Activated CD4-positive, alpha-beta T cell treated with anti-CD3 and anti-CD28 coated beads, Interleukin-2, amount 50 U/mL, for 48 hours (primary cell): ENCODE measurements around the gene TMC3.

Source experiments
- DNase-seq, 2 experiments: peaks; one replicate each; pipeline ENCODE4 v3.0.0-alpha.2; 2020

TMC3 gene

GRCh38 chr15:81316267-81316666 is 57.7 kb downstream of the TMC3 start:
- DNase-seq: no peak

GRCh38 chr15:81315452-81316175 is 58.4 kb downstream of the TMC3 start:
- DNase-seq: no peak

GRCh38 chr15:81314378-81314777 is 59.6 kb downstream of the TMC3 start:
- no peak for DNase-seq

- DNase-seq: no peak
Measured at GRCh38 chr15:81313686-81314085, 60.3 kb downstream of the TMC3 start.

- no peak for DNase-seq
Measured at GRCh38 chr15:81312790-81313543, 61.0 kb downstream of the TMC3 start.

- DNase-seq: no peak
Measured at GRCh38 chr15:81311752-81312464, 62.1 kb downstream of the TMC3 start.

GRCh38 chr15:81310480-81310879 is 63.5 kb downstream of the TMC3 start:
- no peak for DNase-seq

- DNase-seq: no peak
Measured at GRCh38 chr15:81309647-81310450, 64.2 kb downstream of the TMC3 start.

GRCh38 chr15:81308260-81308659 is 65.8 kb downstream of the TMC3 start:
- no peak for DNase-seq

- no peak for DNase-seq
Measured at GRCh38 chr15:81304226-81304625, 69.8 kb downstream of the TMC3 start.

GRCh38 chr15:81303244-81304225 is 70.5 kb downstream of the TMC3 start:
- no peak for DNase-seq

GRCh38 chr15:81302701-81303109 is 71.3 kb downstream of the TMC3 start:
- no peak for DNase-seq

- peak; percentile 58 to 65 for DNase-seq
Measured at GRCh38 chr15:81301815-81302399, 72.1 kb downstream of the TMC3 start.

GRCh38 chr15:81301385-81301784 is 72.6 kb downstream of the TMC3 start:
- no peak for DNase-seq

- peak in 1 of 2 experiments; percentile 24 for DNase-seq
Measured at GRCh38 chr15:81299630-81300273, 74.3 kb downstream of the TMC3 start.

GRCh38 chr15:81299156-81299555 is 74.9 kb downstream of the TMC3 start:
- DNase-seq: no peak

- no peak for DNase-seq
Measured at GRCh38 chr15:81298611-81299010, 75.4 kb downstream of the TMC3 start.

- peak in 1 of 2 experiments; percentile 48 for DNase-seq
Measured at GRCh38 chr15:81297603-81298575, 76.1 kb downstream of the TMC3 start.

- no peak for DNase-seq
Measured at GRCh38 chr15:81297147-81297572, 76.9 kb downstream of the TMC3 start.
